Mucosa of gallbladder (tissue), 1 donor: Measurements from ENCODE around the gene EPS8L2. TPM values are rescaled to one million over a fixed set of nuclear protein-coding genes. Genes with fewer than 3 reads are reported as not detected.
A peak's percentile ranks its signal among the peaks of the same experiment; 100 is the strongest.

Experiments
- DNase-seq: peaks from one replicate; pipeline ENCODE4 v3.0.0-alpha.2; 2020; ENCODE audit warnings: low spot score
- total RNA-seq: library from RNA; stranded (reverse); gene quantifications from one replicate; pipeline ENCODE4 v1.2.1, GENCODE V29; 2021
- donor health status: DM: no; HTN: no; CAD: no.

EPS8L2 gene
- total RNA-seq: 228 TPM

DNA sequence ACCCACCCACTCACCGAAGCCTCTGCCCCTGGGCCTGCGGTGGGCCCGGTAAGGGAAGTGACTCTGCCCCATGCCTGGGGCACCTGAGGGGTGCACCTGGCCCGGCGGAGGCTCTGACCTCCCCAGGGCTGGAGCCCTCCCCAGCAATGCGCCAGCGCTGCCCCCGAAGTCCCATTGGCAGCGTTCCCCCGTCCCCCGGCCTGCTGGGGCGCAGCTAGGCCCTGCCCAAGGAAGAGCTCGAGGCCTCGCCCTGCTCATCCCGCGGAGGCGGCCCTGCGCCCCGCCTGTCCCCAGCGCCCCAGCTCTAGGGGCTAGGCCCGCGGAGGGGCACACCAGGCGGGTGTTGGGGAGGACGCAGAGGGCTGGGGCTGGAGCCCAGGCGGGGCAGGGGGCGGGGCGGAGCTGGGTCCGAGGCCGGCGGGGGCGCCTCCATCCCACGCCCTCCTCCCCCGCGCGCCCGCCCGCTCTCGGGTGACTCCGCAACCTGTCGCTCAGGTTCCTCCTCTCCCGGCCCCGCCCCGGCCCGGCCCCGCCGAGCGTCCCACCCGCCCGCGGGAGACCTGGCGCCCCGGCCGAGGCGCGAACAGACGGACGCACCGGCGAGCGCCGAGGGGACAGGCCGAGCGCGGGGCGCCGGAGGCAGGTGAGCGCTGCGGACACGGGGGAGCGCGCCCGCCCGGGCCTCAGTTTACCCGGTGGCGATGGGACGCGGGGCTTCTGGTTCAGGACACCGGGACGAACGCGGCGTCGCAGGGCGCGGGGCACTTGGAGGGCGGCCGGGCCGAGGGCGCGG is at the start of gene EPS8L2:
EPS8L2 (plus strand) TSS at position 586 of the 793 bp plus-strand sequence. CDS start 3,177 bp downstream, outside the sequence.
- peak; percentile 58 for DNase-seq

- no peak for DNase-seq
Observed at GRCh38 chr11:656426-656825, 49.6 kb upstream of the EPS8L2 start.

DNA sequence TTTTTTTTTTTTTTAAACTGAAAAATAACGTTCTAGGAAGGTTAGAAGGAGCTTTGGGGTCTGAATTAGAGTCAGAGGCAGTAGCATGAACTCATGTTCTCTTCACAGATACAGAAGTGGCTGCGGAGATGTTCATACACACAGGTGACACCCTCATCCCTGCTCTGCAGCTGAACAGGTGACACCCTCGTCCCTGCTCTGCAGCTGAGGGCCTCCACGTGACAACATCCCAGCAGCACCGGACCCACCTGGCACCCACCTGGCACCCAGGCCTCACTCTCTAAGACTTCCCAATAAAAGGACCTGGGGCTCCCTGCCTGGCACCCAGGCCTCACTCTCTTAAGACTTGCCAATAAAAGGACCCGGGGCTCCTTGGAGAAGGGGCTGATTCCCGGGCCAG is 49.2 kb upstream of the EPS8L2 start:
- DNase-seq: no peak

- peak; percentile 61 for DNase-seq
Observed at GRCh38 chr11:657691-658126, 48.3 kb upstream of the EPS8L2 start.

GRCh38 chr11:659532-660085 is 46.4 kb upstream of the EPS8L2 start:
- no peak for DNase-seq

DNA sequence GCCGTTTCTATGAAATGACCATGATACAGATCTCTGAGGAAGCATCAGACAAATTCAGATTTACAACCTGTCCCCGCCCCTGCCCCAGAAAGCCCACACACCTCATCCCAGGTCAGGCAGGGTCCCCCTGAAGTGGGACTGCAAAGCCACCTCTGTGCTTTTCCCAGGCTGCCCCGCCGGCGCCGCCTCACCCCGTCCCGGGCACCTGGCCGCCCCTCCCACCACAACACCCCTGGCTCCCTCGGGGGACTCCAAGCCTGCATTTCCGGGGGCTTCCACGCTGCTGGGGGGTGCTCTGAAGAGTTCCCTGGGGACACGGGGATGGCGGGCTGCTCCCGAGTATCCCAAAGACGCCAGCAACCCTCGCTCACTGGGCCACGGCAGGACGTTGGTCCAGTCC is 45.8 kb upstream of the EPS8L2 start:
- DNase-seq: no peak

GRCh38 chr11:660681-661444 is 45.2 kb upstream of the EPS8L2 start:
- no peak for DNase-seq

DNA sequence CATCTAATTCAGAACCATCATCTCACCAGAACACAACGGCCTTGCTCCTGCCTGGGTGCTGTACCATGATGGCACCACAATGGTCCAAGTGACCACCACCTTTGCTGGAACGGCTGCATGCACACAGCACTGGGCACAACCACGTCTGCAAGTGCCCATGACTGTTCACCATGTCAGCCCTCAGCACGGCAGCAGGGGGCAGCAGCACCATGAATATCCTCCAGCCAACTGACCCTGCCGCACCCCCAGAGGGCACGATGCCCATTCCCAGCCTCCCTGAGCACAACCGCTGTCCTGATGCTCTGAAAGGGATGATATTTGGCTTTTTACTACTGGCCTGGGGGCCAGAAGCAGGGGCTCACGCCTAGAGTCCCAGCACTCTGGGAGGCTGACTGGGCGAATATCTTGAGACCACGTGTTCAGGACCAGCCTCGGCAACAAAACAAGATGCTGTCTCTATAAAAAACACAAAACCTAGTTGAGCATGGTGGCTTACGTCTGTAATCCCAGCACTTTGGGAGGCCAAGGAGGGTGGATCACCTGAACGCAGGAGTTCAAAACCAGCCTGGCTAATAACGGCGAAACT is 43.2 kb upstream of the EPS8L2 start:
- DNase-seq: no peak

DNA sequence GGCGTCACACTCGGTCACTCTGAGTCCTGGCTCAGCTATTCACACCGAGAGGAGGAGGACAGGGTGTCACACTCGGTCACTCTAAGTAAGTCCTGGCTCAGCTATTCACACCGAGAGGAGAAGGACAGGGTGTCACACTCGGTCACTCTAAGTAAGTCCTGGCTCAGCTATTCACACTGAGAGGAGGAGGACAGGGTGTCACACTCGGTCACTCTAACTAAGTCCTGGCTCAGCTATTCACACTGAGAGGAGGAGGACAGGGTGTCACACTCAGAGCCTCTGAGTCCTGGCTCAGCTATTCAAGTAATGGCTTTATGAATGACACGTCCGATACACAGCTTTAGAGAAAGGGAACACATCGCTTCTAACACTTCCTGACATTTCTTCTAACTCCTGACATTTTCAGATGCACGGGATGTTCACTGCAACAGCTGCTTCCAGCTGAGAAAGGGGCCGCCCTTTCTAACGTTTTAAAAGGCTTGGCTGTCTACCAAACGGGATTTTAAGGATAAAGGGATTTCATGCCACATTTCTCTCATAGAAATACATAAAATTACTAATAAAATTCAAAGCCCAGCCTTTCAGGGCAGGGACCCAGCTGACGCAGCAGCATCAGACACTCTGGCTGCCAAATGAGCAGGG is 40.8 kb upstream of the EPS8L2 start:
- no peak for DNase-seq

DNA sequence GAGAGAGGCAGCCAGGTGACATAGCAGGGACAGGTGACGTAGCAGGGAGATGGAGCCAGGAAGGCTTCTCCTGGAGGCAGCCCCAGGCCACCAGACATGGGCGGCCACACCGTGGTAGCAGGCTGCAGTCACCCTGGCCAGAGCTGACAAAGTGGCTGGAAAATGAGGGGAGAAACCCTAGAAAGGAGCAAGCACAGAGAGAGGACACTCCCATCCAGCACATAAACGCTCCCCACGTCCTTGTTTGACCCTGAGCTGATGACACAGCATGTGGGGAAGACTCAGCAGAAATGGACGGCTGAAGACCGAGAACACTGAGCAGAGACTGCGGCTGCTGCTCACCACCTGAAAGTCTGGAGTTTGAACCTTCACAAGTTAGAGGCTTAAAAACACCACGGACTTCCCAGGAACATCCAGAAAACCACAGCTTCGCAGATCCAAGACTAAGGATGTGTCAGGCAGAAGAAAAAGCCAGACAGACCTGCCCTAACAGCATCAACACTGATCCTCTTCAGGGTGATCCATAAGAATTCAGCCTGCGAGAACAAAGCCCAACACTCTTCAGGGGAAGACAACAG is 40.2 kb upstream of the EPS8L2 start:
- no peak for DNase-seq

DNA sequence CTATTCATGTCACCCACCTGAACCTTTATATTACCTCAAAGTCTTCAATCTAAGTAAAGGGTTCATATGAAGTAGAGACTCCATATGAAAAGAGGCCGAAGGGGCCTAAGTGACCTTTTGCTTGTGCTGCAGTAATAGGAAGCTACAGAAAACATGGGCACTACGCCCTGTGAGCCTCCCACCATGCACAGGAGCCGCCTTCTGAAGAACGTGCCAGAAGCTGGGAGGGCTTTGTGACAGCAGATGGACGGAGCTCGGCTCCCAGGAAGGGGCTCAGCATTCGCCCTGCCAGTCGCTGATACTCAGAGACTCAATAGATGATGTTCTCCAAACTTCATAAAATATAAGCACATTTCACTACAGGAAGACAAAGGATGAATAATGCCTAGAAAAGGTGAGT is 32.2 kb upstream of the EPS8L2 start:
- no peak for DNase-seq

DNA sequence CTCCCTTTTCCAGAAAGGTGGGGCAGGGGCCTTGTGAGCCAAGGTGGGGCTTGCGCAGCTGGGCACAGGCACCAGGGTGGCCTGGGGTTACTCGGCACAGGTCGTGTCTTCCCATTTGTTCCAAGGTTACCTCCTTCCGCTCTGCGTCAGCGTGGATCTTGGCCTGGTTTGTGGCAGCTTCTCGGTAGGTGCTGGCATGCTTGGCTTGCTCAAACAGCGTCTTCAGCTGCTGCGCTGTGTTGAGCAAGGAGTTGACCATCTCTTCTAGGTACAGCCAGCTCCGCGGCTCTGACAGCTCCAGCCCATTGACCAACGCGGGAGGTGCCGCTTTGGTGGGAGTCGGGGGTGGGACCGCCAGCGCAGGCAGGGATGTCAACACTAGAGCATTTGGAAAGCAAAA is 31.6 kb upstream of the EPS8L2 start:
- DNase-seq: no peak

DNA sequence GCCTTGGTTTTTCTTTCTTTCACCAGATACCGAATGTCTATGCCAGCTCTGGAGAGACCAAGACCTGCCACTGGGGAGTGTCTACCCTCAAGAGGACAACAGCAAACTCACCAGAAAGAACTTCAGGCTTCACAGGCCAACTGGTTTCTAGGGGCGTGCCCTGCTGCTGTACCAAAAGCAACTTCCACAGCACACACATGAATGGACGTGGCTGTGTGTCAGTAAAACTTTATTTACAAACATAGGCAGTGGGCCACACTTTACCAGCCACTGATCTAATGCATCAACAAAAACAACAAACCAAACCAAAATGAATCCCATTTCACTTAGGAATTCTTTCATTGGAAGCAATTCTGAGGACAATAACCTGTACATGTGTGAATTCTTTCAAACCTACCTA is 27.7 kb upstream of the EPS8L2 start:
- no peak for DNase-seq

DNA sequence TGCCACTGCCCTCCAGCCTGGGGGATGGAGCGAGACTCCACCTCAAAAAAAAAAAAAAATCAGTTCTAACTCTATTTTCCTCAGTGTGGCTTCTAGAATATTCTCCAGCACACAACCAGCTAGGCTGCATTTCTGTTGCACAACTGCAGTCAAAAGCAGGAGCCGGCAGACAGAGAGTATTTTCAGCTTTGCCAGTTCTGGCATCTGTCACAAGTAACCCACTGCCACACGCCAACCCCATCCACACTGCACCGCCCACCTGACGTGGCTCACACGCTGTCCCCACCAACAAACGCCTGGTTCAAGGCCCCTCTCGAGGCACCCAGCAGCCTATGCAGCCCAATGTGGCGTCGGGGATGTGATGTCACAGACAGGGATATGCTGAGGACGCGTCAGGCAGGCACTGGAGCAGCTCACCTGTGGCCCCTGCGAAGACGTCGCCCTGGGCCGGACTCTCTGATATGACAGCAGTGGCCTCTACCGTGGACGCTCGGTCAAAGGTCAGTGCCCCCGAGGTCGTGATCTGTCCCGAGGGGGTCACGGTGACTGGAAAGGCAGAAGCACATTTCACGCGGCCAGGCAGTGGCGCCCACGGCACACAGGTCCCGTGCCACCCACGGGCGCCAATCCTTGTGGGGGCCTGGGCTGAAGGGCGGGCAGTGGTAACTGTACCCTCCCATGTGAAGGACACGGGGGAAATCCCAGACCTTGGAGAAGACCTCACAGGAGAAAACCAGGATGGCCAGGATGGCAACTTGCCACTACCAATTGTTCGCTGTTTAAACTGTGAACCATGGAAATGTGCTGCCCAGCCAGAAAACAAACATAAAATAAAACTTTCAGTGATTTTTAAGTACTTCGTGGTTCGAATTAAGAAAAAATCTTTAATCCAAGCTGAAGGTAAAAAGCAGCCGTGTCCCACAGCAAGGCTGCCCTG is 26.5 kb upstream of the EPS8L2 start:
- DNase-seq: no peak

DNA sequence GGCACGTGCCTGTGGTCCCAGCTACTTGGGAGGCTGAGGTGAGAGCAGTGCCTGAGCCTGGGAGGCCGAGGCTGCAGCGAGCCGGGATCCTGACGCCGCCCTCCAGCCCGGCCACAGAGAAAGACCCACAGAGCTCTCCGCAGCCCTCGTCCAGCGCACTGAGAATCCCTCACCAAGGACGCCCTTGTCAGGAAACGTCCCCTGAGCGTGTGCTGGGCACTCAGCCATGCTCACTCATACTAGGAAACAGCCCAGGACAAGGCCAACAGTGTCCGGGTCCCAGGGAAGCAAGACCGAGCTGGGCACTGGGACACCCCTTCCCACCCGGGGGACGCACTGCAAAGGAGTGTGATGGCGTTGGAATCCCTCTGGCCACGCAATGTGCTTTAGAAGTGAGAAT is 25.6 kb upstream of the EPS8L2 start:
- DNase-seq: no peak

GRCh38 chr11:680970-681369 is 25.1 kb upstream of the EPS8L2 start:
- DNase-seq: no peak

DNA sequence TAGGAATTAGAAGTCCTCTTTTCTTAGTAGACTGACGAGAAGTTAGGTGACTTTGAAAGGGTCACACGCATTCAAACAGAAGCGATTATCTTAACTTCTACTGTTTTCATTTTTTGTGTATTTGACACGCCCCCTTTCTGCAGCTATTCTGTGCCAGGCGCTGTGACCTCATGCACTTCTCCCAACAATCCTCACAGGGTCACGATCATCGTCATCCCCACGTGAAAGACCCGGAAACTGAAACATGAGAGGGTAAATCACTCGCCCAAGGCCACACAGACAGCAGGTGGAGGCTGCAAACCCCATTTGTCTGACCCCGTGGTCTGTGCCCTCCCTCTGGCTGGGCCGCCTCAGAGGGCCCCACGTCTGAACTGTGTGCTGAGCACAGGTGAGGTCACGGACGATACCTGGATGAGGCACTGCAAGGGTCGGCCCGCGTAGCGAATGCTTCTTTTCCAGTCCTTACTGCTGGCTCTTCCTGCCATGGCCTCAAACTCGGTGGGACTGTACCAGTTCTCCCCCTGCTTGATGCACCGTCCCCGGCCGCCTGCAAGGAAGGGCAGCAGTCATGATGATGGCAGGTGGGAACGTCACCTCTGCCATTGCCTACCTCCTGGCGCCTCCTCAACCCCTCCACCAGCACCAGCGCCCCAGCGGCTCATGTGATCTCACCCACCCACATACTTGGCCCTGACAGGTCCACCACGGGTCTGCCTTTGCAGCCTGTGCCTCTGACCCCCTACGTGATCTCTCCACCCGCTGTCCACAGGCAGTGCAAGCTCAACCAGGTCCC is 19.4 kb upstream of the EPS8L2 start:
- DNase-seq: peak; percentile 64

- DNase-seq: no peak
Observed at GRCh38 chr11:687751-688150, 18.3 kb upstream of the EPS8L2 start.

DNA sequence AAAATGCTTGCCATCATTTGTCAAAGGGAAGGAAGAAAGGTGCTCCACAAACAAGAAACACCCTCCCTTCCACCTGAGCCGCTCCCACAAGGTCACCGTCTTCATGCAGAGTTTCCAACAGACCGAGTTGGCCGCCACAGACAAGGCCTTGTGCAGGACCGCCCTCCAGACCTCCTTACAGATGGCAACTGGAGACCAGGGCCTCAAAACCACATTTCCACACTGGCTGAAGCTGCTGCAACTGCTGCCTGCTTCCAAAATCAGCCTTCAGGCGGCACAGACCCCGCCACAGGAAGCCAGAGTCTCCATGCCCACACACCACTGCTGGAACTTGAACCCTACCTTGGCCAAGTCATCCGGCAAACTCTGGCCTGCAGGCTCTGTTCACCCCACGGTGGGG is 17.4 kb upstream of the EPS8L2 start:
- DNase-seq: no peak

- no peak for DNase-seq
Observed at GRCh38 chr11:689625-690024, 16.4 kb upstream of the EPS8L2 start.
